ENCODE results near the gene UFC1. TPM values are rescaled to one million over a fixed set of nuclear protein-coding genes. Genes with fewer than 3 reads are reported as not detected.

The UFC1 gene
- total RNA-seq, 1 donor, result 69.1 TPM

DNA sequence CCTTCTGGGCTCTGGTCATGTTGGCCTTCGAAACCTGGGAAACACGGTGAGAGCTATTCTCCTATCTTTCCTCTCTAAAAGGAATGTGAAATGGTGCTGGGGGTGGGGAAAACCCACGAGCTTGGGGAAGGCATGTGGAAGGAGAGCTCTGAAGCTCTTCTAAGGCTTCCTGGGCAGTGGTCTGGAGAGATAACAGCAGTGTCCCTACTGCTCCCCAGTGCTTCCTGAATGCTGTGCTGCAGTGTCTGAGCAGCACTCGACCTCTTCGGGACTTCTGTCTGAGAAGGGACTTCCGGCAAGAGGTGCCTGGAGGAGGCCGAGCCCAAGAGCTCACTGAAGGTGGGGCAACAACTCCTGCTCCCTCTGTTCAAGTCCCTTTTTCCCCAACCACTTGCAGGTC, 8.3 kb downstream of the UFC1 start:
- TF ChIP-seq CTCF (IDR thresholded peaks at IDR 0.05; ENCODE audit: insufficient read depth, low read depth, low read length), result no peak
- no peak for DNase-seq (ENCODE audit: low read depth)
- no peak overlapping the region for H3K4me3 ChIP-seq (ENCODE audit: low read depth, low read length)

DNA sequence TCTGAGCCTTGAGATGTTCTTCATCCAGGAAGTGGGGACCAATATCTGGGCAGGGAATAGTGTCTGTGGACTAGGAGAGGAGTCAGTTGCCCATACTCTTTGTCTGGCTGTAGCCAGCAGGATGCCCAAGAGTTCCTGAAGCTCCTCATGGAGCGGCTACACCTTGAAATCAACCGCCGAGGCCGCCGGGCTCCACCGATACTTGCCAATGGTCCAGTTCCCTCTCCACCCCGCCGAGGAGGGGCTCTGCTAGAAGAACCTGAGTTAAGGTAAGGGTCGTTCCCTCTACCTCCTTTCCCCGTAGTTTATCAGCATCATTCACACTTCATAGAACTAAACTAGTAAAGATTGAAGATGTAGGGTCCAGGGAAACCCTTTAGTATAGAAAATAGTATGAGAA, 9.0 kb downstream of the UFC1 start:
- no peak overlapping the region for H3K4me3 ChIP-seq (ENCODE audit: low read depth, low read length)
- no peak for TF ChIP-seq CTCF (IDR thresholded peaks at IDR 0.05; ENCODE audit: insufficient read depth, low read depth, low read length)
- no peak for DNase-seq (ENCODE audit: low read depth)

DNA sequence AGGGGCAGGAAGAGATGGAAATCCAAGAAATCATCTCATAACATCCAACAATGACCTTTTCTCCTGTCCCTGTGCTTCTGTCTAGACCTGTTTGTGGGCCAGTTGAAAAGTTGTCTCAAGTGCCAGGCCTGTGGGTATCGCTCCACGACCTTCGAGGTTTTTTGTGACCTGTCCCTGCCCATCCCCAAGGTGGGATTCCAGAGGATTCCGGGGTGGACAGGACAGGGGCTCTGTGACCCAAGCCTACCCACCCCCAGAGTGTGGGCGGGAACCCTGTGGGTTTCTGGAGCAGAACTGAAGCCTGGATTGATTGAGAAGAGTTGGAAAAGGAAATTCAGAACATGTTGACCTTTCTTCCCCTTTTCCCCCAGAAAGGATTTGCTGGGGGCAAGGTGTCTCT, 10.0 kb downstream of the UFC1 start:
- TF ChIP-seq CTCF (IDR thresholded peaks at IDR 0.05; ENCODE audit: insufficient read depth, low read depth, low read length), result no peak
- no peak overlapping the region for H3K4me3 ChIP-seq (ENCODE audit: low read depth, low read length)
- DNase-seq (ENCODE audit: low read depth), result no peak

- no peak for TF ChIP-seq CTCF (IDR thresholded peaks at IDR 0.05; ENCODE audit: insufficient read depth, low read depth, low read length)
- peak overlapping the region; percentile 87 for H3K4me3 ChIP-seq (ENCODE audit: low read depth, low read length)
- DNase-seq (ENCODE audit: low read depth), result no peak
Measured at GRCh38 chr1:161164901-161165610, 11.3 kb downstream of the UFC1 start.

DNA sequence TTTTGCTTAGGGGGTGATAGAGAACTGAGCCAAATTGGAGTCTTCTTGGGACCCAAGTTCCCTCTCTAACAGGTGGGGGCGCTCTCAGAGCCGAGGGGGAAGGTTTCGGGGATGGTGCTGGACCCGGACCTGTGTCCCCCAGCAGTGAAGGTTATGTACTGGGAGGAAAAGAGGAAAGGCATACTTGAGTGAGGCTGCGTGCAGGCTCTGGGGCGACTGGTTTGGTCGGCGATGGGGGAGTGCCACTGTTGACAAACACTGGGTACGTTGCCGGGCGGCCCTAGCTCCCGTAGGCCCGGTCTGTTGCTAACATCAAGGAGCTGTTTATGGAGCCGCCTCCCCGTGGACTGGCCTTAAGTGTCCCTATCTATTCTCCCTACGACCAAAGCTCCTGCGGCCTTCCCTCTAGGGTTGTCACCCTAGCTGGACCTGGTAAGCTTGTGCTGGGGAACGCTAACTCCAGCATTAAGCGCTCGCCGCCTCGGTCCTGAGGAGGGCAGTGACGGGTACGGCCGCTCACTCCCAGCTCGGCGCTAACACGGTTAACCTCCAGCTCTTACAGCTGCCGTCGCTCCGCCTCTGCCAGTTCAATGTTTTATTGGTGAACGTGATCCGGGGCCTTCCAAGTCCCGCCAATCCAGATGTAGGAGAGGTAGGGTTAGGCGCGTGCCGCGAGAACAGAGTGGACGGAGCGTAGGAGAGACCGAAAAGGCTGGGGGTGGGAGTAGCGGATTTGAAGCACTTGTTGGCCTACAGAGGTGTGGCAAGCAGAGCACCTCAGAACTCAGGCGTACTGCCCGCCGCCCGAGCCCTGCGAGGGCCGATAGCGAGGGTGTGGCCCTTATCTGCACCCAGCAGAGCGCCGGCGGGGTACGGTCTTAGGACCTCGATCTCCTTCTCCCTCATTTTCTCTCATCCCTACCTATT, 12.2 kb downstream of the UFC1 start, which contains the start of gene PPOX:
PPOX (plus strand) TSS at position 685 of the 927 bp plus-strand sequence. CDS start 422 bp downstream, outside the sequence.
- H3K4me3 ChIP-seq (ENCODE audit: low read depth, low read length), result peak within 1 kb of the TSS; percentile 87
- DNase-seq (ENCODE audit: low read depth), result peak; percentile 99
- TF ChIP-seq CTCF (IDR thresholded peaks at IDR 0.05; ENCODE audit: insufficient read depth, low read depth, low read length), result peak; percentile 45

DNA sequence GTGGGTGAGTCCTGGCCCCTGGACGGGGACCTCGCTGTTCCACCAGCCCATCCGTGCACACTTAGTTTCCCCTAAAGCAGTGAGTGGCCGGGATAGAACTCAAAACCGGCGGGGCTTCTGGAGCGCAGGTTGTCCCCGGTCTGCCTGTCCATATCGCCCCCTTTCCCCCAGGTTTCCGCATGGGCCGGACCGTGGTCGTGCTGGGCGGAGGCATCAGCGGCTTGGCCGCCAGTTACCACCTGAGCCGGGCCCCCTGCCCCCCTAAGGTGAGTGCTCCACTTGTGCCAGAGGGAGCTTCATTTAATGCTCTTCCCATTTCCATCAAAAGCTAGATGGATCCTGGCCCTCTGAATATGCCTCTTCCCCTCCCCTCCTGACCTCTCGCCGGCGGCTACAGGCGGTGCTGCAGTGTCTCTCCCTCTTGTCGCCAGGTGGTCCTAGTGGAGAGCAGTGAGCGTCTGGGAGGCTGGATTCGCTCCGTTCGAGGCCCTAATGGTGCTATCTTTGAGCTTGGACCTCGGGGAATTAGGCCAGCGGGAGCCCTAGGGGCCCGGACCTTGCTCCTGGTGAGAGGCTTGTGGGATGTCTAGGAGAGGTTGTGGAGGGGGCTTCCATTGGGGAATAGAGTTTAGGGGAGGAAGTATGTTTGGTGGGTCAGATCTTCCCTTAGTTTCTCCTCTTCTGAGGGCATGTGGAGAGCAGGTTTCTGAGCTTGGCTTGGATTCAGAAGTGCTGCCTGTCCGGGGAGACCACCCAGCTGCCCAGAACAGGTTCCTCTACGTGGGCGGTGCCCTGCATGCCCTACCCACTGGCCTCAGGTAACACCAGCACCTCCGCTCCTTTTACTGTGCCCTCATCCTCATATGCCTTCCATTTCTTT, 13.1 kb downstream of the UFC1 start:
- DNase-seq (ENCODE audit: low read depth), result no peak
- H3K4me3 ChIP-seq (ENCODE audit: low read depth, low read length), result peak overlapping the region; percentile 87
- TF ChIP-seq CTCF (IDR thresholded peaks at IDR 0.05; ENCODE audit: insufficient read depth, low read depth, low read length), result no peak

All from fibroblast of villous mesenchyme (primary cell).